H1 (cell line): ENCODE results near the gene RSU1. TPM values are rescaled to one million over a fixed set of nuclear protein-coding genes. Genes with fewer than 3 reads are reported as not detected.

Experiments used
- BCL11A ChIP-seq, 2 experiments: IDR thresholded peaks; one replicate each; pipeline ENCODE4 v1.6.1; 2011; ENCODE audit warnings: low read depth in 2 of 2, low read length in 2 of 2, mild to moderate bottlenecking in 2 of 2
- HDAC6 ChIP-seq: IDR thresholded peaks from one replicate; pipeline ENCODE4 v1.7.1; 2012; ENCODE audit warnings: low read depth, mild to moderate bottlenecking, inconsistent platforms, low read length, moderate library complexity
- SIRT6 ChIP-seq: IDR thresholded peaks from one replicate; pipeline ENCODE4 v1.7.1; 2012; ENCODE audit warnings: low read length, inconsistent platforms
- YY1 ChIP-seq: IDR thresholded peaks from 2 replicates; pipeline ENCODE4 v1.6.1; 2011; ENCODE audit warnings: low read depth, mild to moderate bottlenecking, low read length
- polyA plus RNA-seq, 7 experiments: library from polyadenylated mRNA; depleted of rRNA in 3 of 7; stranded (reverse) in 5 of 7; unstranded in 2 of 7; fragments of >200 nt in 5 of 7; fragments of 200-250 nt in 2 of 7; gene quantifications; 1 replicate in 5 of 7; 2 replicates in 1 of 7; 4 replicates in 1 of 7; pipeline versions ENCODE4 v1.2.1 to v1.2.3, GENCODE V29; 2011 to 2013; ENCODE audit warnings: missing spikeins in 2 of 7, mixed read lengths in 2 of 7
- total RNA-seq: library from RNA; stranded (reverse); fragmentation: NEBNext Ultra II Directional; extraction: Animal tissue kit (Norgen Biotek cat#: 25700); gene quantifications from 2 replicates; pipeline ENCODE4 v1.2.1, GENCODE V29; 2021

The RSU1 gene
- total and polyA plus RNA-seq, 2 of the 8 experiments (the other 6 are each of a cell fraction or from before 2014, with no cell fraction given) = 50.0 to 68.2 TPM

GRCh38 chr10:16724509-16724908 lies 92.7 kb downstream of the RSU1 start (continued):
- no peak for TF ChIP-seq YY1
- no peak for TF ChIP-seq HDAC6
- no peak for TF ChIP-seq BCL11A (IDR thresholded peaks at IDR 0.05; ENCODE audit: low read depth in 2 of 2, low read length in 2 of 2)
- no peak for TF ChIP-seq SIRT6
